GM06990 (cell line): Measurements from ENCODE around the gene DMRTC2.

ENCODE experiments used
- DNase-seq: peaks from one replicate; pipeline ENCODE4 v3.0.0-alpha.2; 2011; ENCODE audit not compliant: insufficient read length; ENCODE audit errors: extremely low read depth
- H3K27me3 ChIP-seq: replicated peaks from 2 replicates; pipeline ENCODE4 v1.6.0; 2011; ENCODE audit warnings: low read length; ENCODE audit not compliant: control insufficient read depth, insufficient read depth
- H3K36me3 ChIP-seq: 2 replicates; pipeline ENCODE4 v1.5.1; 2011; ENCODE audit warnings: low read length; ENCODE audit not compliant: control insufficient read depth, insufficient read depth
- H3K4me3 ChIP-seq: replicated peaks from 2 replicates; pipeline ENCODE4 v1.5.1; 2011; ENCODE audit warnings: low read depth, mild to moderate bottlenecking, control low read depth, low read length
- CTCF ChIP-seq: IDR thresholded peaks from 2 replicates; pipeline ENCODE4 v1.5.1; 2011; ENCODE audit warnings: low read length, control low read depth, mild to moderate bottlenecking, inconsistent platforms; ENCODE audit not compliant: insufficient read depth, poor library complexity, severe bottlenecking

Gene DMRTC2

GRCh38 chr19:41821003-41821735 is 23.7 kb upstream of the DMRTC2 start:
- DNase-seq, result peak; percentile 51

DNA sequence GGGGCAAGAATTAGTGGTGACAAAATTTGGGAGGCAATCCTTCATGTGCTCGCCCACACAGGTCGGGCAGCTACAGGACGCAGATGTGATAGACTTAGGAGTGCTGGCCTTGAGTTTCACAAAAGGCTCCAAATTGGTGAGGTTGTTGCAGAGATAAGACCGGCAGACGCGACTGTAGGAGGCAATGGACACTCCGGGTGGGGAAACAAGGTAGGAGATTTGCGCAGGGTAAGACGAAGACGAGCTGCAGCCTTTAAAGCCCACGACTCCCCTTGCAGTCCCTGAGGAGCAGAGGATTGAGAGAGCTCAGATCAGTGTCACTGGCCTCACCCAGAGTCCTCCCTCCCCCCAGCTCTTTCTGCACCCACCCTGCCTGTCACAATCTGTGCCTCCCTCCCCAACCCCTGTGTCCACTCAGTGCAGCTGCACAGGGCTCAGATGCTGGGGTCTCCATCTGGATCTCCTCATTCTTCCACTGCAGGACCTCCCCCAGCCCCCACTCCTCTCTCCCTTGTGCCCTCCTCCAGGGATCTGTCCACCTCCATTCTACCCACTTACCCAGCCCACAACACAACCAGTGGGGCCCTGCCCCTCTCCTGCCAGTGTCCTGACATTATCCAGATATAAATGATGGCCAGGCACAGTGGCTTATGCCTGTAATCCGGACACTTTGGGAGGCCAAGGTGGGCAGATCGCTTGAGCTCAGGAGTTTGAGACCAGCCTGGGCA is 6.7 kb upstream of the DMRTC2 start:
- no peak for DNase-seq
- no peak overlapping the region for H3K4me3 ChIP-seq
- no peaks in the 10 kb centered on the region for H3K36me3 ChIP-seq
- no peak for TF ChIP-seq CTCF
- no peaks in the 10 kb centered on the region; the same call in 1 of the 2 replicates for H3K27me3 ChIP-seq

More at GRCh38 chr19:41821003-41821735, 23.7 kb upstream of the DMRTC2 start:
- no peaks in the 10 kb centered on the region for H3K36me3 ChIP-seq
- no peak overlapping the region for H3K4me3 ChIP-seq
- no peaks in the 10 kb centered on the region for H3K27me3 ChIP-seq
- TF ChIP-seq CTCF, result peak; percentile 66

DNA sequence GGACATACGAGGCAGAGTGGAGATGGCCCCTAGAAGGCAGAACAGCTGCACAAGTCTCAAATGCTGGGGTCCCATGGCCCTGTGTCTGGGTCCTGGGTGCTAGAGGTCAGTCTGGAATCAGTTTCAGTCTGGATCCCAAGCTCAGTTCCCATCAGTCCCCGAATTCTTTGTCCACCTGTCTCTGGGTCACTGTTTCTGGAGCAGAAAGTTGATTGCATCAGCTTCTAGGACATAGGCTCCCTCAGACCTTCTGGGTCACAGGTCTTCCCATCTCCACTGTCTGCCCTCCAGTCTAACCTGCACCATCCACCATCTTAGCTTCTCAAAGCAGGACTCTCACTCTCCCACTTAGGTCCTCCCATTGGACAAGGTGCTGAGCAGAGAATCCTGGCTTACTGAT is 5.6 kb upstream of the DMRTC2 start:
- DNase-seq, result no peak
- no peak for TF ChIP-seq CTCF
- H3K36me3 ChIP-seq, result no peaks in the 10 kb centered on the region
- H3K4me3 ChIP-seq, result no peak overlapping the region
- no peaks in the 10 kb centered on the region; the same call in 1 of the 2 replicates for H3K27me3 ChIP-seq

GRCh38 chr19:41843371-41843770 is 1.5 kb upstream of the DMRTC2 start:
- Histone ChIP-seq H3K27me3 (no peaks in the 10 kb centered on the region; the same call in 1 of the 2 replicates), H3K4me3 (no peak overlapping the region), H3K36me3 (no peaks in the 10 kb centered on the region)
- DNase-seq, result no peak
- TF ChIP-seq CTCF, result no peak

- TF ChIP-seq CTCF, result no peak
- no peak for DNase-seq
- H3K4me3 ChIP-seq, result no peak within 1 kb of the TSS
Observed at GRCh38 chr19:41844601-41845000, 241 bp upstream of the DMRTC2 start, which contains the start of gene LYPD4. Gene LYPD4 (minus strand): TSS chr19:41844683. CDS start chr19:41839285, 5,398 bp downstream.

More at GRCh38 chr19:41844601-41845000, 241 bp upstream of the DMRTC2 start, which contains the start of gene LYPD4:
- Histone ChIP-seq H3K36me3 (no peaks in the 10 kb centered on the region), H3K27me3 (no peaks in the 10 kb centered on the region)
